Right cardiac atrium (tissue), 5 donors: ENCODE results near the gene SYCP2L. TPM values are rescaled to one million over a fixed set of nuclear protein-coding genes. Genes with fewer than 3 reads are reported as not detected.
A peak's percentile ranks its signal among the peaks of the same experiment; 100 is the strongest.
"Not testable (repeated sequence)": the region's sequence is repeated elsewhere in the genome, so short reads cannot be mapped to it uniquely, and the experiment has no call there.

ENCODE experiments used
- ATAC-seq, 2 donors: fragments of 200-7000 bp; cut with Tn5 transposase; one replicate each; pipeline versions ENCODE4 v1.8.0 to v1.9.1; 2020; ENCODE audit warnings: moderate library complexity in 2 of 2, mild to moderate bottlenecking in 1 of 2
- DNase-seq, 3 donors: peaks; one replicate each; pipeline ENCODE4 v3.0.0-alpha.2; 2020
- H3K27ac ChIP-seq: one replicate; pipeline ENCODE4 v1.5.1; 2013; ENCODE audit warnings: mild to moderate bottlenecking, low read length, control low read depth, moderate library complexity
- H3K27me3 ChIP-seq: one replicate; pipeline ENCODE4 v1.6.1; 2013; ENCODE audit not compliant: control insufficient read depth, insufficient read depth
- H3K4me1 ChIP-seq: one replicate; pipeline ENCODE4 v1.6.1; 2013; ENCODE audit warnings: low read length; ENCODE audit not compliant: control insufficient read depth, insufficient read depth
- H3K4me3 ChIP-seq: one replicate; pipeline ENCODE4 v1.5.1; 2013; ENCODE audit warnings: low read length, control low read depth
- H3K9me3 ChIP-seq: one replicate; pipeline ENCODE4 v1.6.1; 2013; ENCODE audit warnings: low read length; ENCODE audit not compliant: control insufficient read depth
- WGBS: extraction: QIAGEN DNeasy Blood & Tissue Kit; methylation state at CpG from one replicate; pipeline ENCODE4 v1.1.7; 2013; 5-methylcytosine and 5-hydroxymethylcytosine counted together
- intact Hi-C, 4 donors: fragments of 100-400 bp; cut with DNase I; formaldehyde crosslinking; loops; one replicate each; pipeline versions ENCODE4 v1.11.0 to v1.14.0; 2022 to 2023
- polyA plus RNA-seq: library from polyadenylated mRNA; stranded (reverse); fragments of 200-250 nt; gene quantifications from one replicate; pipeline ENCODE4 v1.2.3, GENCODE V29; 2013
- total RNA-seq, 4 donors: library from RNA; stranded (reverse); fragmentation: NEBNext Ultra II Directional; extraction: Animal tissue kit (Norgen Biotek cat#: 25700); gene quantifications; one replicate each; pipeline ENCODE4 v1.2.1, GENCODE V29; 2021
- donor health status: healthy with polysubstance abuse.
- donor health status: DM: no; HTN: yes; CAD: no.
- donor health status: DM: no; HTN: no; CAD: no.
- donor health status: DM: no; HTN: yes; CAD: no; lungs with severe emphysema.
- donor health status: DM: yes; HTN: yes; CAD: no.

SYCP2L gene
- total and polyA plus RNA-seq, 5 donors, result 0.38 to 0.72 (median 0.48) TPM

DNA sequence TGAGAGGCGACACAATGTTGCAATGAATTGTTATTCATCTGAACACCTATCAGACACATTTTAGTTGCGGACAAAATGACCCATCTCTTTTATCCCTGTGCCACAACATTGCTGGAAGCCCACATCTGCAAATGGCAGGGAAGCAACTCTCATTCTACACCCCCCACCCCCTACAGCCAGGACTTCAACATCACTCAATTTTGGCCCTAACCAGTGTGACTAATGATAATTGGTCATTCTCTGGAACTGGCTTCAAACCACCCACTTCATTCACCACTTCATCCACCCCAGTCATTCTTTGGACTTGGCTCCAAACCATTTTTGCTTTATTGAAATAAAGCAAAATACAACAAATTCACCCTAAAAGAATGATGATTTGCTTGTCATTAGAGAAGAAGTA is 6.5 kb upstream of the SYCP2L start:
- Histone ChIP-seq H3K27me3 (peaks cover 2% of the 10 kb centered on the region), H3K27ac (no peak overlapping the region), H3K9me3 (no peaks in the 10 kb centered on the region), H3K4me3 (no peak overlapping the region), H3K4me1 (no peaks in the 10 kb centered on the region)
- WGBS, result 98% methylated on average over 2 of the region's 2 CpGs
- no peak for DNase-seq
- no peak for ATAC-seq
- intact Hi-C loops, result no loop called here

DNA sequence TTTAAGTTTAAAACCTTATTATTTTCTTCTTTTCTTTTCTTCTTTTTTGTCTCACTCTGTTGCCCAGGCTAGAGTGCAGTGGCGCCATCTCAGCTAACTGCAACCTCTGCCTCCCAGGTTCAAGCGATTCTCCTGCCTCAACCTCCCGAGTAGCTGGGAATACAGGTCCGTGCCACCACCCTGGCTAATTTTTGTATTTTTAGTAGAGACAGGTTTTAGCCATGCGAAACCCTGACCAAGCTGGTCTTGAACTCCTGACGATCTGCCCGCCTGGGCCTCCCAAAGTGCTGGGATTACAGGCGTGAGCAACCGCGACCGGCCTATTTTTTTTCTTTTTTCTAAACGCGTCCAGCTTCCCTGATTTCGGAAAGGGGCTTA is 4.6 kb upstream of the SYCP2L start:
- 20% methylated on average over 14 of the region's 14 CpGs for WGBS
- H3K27ac ChIP-seq, H3K27me3 ChIP-seq, H3K9me3 ChIP-seq, DNase-seq, ATAC-seq, H3K4me3 ChIP-seq, H3K4me1 ChIP-seq, intact Hi-C loops: not testable (repeated sequence)

DNA sequence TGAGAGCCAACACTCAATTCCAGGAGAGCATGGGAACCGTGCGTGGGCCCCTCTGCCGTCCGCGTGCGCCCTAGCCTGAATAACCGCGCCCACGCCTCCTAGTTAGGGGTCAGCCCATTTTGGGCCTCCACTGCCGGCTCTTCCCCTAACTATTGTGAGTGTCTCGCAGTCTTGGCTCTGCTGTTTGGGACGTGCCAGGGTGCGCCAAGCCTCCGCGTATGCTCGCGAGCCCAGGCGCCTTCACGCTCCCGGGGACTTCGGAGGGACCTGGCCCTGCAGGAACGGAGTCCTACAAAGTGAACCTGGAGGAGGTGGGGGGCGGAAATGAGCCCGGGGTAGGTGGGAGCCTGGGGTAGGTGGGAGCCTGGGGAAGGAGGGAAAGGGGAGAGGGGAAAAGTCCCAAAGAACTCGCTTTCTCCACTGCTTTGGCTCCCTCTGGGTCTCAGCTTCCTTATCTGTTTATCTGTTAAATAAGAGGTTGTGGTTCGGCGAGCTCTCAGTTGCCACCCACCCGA is 4.1 kb upstream of the SYCP2L start:
- H3K27me3 ChIP-seq, result peaks cover 2% of the 10 kb centered on the region
- H3K27ac ChIP-seq, result no peak overlapping the region
- ATAC-seq (peak in 1 of 2 donors; percentile 33), DNase-seq (peak in 2 of 3 donors; percentile 45 to 53)
- no peaks in the 10 kb centered on the region for H3K4me1 ChIP-seq
- H3K4me3 ChIP-seq, result no peak overlapping the region
- 4% methylated on average over 28 of the region's 28 CpGs for WGBS
- intact Hi-C loops, result no loop called here
- H3K9me3 ChIP-seq, result no peaks in the 10 kb centered on the region

DNA sequence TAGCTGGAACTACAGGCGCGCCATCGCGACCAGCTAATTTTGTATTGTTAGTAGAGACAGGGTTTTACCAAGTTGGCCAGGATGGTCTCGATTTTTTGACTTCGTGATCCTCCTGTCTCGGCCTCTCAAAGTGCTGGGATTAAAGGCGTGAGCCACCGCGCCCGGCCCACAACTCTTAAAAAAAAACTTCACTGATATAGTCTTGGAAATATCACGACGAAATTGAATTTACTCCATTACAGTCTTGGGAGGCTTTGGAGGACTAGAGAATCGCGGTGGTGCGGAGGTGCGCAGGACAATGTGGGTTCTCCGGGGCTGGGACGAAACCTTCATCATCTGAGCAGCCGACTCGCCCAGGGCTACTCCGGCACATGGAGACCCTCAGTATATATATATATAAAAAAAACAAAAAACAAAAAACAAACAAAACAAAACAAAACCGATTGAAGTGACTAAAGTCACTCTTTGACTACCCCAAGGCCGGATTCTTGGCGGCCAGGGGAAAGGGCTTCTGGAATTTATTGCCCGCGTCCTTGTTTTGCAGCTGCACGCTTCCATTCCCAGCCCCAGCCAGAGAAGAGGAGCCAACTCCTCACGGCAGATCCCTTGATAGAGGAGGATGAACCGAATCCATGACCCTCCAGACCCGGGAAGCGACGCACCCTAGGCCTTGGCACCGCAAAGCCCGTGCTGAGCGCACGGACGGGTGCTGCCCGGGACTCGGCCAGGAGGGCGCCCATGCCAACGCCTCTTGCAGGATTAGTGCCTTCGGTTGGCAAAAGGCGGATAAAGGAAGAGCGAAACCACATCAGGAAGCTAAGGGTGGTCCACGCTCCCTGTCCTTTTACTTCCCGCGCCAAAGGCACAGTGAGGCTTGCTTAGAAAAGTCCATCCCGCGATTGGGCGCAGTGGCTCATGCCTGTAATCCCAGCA is 3.3 kb upstream of the SYCP2L start:
- WGBS, result 11% methylated on average over 51 of the region's 51 CpGs
- Histone ChIP-seq H3K4me1 (no peaks in the 10 kb centered on the region), H3K4me3 (no peak overlapping the region), H3K9me3 (no peaks in the 10 kb centered on the region), H3K27ac (no peak overlapping the region), H3K27me3 (peaks cover 2% of the 10 kb centered on the region)
- intact Hi-C loops, result no loop called here
- DNase-seq (no peak), ATAC-seq (peak in 1 of 2 donors; percentile 33)

DNA sequence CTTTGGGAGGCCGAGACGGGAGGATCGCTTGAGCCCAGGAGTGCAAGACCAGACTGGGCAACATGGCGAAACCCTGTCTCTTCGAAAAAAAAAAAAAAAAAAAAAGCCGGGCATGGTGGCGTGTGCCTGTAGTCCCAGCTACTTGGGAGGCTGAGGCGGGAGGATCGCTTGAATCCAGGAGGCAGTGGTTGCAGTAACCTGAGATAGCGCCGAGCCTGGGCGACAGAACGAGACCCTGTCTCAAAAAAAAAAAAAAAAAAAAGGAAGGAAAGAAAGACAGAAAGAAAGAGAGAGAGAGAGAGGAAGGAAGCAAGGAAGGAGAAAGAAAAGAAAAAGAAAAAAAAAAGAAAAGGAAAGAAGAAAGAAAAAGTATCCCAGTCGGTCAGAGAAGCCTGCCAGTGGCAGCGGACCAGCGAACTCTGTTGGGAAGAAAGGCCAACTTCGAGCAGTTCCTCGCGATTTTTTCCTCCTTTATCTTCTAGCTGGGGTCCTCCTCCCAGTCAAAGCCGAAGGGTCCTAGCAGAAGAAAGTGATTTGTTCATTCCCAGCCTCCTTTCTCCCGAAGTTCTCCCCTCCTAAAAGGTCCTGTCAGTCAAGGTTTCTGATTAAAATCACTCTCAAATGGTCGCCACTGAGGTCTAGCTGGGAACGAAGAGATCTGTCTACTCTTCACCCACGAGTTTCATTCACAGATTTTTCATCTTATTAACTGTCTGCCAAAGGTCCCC is 2.4 kb upstream of the SYCP2L start:
- intact Hi-C loops, result no loop called here
- Histone ChIP-seq H3K27ac (no peak overlapping the region), H3K9me3 (no peaks in the 10 kb centered on the region), H3K4me1 (no peaks in the 10 kb centered on the region), H3K4me3 (no peak overlapping the region), H3K27me3 (no peaks in the 10 kb centered on the region)
- WGBS, result 22% methylated on average over 24 of the region's 24 CpGs
- no peak for ATAC-seq
- no peak for DNase-seq

DNA sequence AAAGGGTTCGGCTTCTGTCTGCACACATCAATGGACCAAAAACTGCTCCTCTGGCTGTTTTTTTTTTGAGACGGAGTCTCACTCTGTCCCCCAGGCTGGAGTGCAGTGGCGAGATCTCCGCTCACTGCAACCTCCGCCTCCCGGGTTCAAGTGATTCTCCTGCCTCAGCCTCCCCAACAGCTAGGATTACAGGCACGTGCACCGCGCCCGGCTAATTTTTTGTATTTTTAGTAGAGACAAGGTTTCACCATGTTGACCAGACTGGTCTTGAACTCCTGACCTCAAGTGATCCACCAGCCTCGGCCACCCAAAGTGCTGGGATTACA is 524 bp upstream of the SYCP2L start:
- H3K4me3 ChIP-seq, result peak overlapping the region; percentile 79
- H3K4me1 ChIP-seq, H3K27me3 ChIP-seq, H3K9me3 ChIP-seq, intact Hi-C loops, DNase-seq, H3K27ac ChIP-seq, ATAC-seq: not testable (repeated sequence)
- 22% methylated on average over 11 of the region's 11 CpGs for WGBS

DNA sequence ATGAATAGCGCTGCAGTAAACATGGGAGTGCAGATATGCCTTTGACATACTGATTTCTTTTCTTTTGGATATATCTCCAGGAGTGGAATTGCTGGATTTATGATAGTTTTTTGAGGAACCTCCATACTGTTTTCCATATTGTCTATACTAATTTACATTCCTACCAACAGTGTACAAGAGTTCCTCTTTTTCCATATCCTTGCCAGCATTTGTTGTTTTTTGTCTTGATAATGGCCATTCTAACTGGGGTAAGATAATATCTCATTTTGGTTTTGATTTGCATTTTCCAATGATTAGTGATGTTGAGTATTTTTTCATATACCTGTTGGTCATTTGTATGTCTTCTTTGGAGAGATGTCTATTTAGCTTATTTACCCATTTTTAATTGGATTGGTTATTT is 3.3 kb downstream of the SYCP2L start:
- intact Hi-C loops, result no loop called here
- Histone ChIP-seq H3K9me3 (no peaks in the 10 kb centered on the region), H3K27ac (no peak overlapping the region), H3K4me3 (no peak overlapping the region), H3K4me1 (no peaks in the 10 kb centered on the region), H3K27me3 (no peaks in the 10 kb centered on the region)
- 97% methylated on average over 1 of the region's 1 CpG for WGBS
- DNase-seq, result no peak
- no peak for ATAC-seq

DNA sequence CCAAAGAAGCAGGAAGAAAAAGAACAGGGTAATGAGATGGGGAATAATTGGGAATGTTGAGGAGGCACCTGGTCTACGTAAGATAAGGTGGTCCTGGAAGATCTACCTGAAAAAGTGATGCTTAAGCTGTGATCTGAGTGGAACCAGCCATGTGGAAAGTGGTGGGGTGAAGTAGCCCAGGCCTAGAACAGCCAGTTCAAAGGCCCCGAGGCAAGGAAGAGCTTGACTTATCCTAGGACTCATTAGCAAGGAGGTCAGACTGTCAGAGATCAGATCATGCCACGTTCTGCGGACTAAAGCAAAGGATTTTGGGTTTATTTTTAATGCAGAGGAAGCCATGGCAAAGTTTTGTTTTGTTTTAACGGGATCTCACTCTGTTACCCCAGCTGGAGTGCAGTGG is 5.1 kb downstream of the SYCP2L start:
- Histone ChIP-seq H3K4me1 (no peaks in the 10 kb centered on the region), H3K27me3 (no peaks in the 10 kb centered on the region), H3K9me3 (no peaks in the 10 kb centered on the region), H3K27ac (no peak overlapping the region), H3K4me3 (no peak overlapping the region)
- intact Hi-C loops, result no loop called here
- no peak for DNase-seq
- WGBS, result 86% methylated on average over 5 of the region's 5 CpGs
- no peak for ATAC-seq

DNA sequence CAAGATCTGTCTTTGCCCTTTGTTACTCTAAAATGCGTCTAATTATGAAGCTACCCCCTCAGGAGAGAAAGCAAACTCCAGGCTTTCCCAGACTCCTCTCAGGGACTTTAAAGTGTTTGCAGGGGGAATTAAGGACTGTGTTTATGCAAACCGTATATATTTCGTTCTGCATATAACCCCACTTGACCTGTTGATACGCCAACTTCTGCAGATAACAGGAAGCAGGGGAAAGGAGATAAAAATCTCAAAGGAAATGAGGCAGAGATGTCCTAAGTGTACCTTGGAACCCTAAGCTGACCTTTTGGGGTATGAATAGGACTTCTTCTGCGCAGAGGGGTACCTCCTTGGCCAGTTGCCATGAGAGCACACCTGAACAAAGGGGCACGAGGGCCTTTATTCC is 8.1 kb downstream of the SYCP2L start:
- no peak for DNase-seq
- Histone ChIP-seq H3K9me3 (no peaks in the 10 kb centered on the region), H3K27ac (no peak overlapping the region)

DNA sequence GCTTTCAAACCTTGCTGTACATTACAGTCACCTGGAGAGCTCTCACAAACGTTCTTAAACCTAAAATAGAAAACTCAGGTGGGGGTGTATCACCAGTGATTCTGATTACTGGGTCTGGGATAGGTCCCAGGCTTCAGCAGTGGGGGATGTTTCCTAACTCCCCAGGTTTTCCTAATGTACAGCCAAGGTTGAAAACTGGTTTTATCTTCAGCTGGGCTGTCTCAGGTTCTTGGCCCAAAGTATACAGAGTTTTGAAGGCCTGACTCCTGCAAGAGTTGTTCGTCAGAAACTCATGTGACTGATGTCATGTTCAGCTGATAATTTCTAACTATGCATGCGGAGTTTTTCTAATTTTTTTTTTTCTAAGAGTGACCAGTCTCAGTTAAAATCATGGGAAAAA is 9.8 kb downstream of the SYCP2L start:
- WGBS, result 56% methylated on average over 3 of the region's 3 CpGs
- Histone ChIP-seq H3K27ac (no peak overlapping the region), H3K4me3 (no peak overlapping the region), H3K4me1 (no peaks in the 10 kb centered on the region), H3K27me3 (no peaks in the 10 kb centered on the region), H3K9me3 (no peaks in the 10 kb centered on the region)
- DNase-seq, result no peak
- ATAC-seq, result no peak
- intact Hi-C loops, result no loop called here

More for the DNA sequence above, 8.1 kb downstream of the SYCP2L start:
- no peaks in the 10 kb centered on the region for H3K27me3 ChIP-seq
- intact Hi-C loops, result no loop called here
- ATAC-seq, result no peak
- WGBS, result 43% methylated on average over 6 of the region's 6 CpGs
- H3K4me3 ChIP-seq, result no peak overlapping the region
- H3K4me1 ChIP-seq, result no peaks in the 10 kb centered on the region

DNA sequence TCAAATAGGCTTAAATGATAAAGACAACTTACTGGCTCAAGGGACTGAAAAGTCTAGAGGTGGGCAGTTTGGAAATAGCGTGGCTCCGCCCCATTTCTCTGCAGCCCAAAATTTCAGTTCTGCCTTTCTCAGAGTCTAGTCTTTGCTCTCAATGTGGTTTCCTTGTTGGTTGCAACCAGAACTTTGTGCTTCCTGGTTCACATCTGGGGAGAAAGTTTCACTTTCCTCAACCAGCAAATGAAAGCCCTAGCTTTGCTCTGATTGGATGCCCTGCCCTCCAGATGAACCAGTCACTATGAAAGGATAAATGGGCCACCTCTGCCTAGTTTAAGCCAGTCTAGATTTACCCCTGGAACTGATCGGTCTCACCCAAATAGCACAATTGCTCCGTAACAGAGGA is 14.9 kb downstream of the SYCP2L start:
- H3K4me1 ChIP-seq, result no peaks in the 10 kb centered on the region
- DNase-seq (no peak), ATAC-seq (peak in 1 of 2 donors; percentile 38)
- WGBS, result 87% methylated on average over 4 of the region's 4 CpGs
- no peaks in the 10 kb centered on the region for H3K27me3 ChIP-seq
- H3K4me3 ChIP-seq, result no peak overlapping the region
- H3K9me3 ChIP-seq, result no peaks in the 10 kb centered on the region
- intact Hi-C loops, result no loop called here
- H3K27ac ChIP-seq, result no peak overlapping the region
